ENCODE data around the gene CNNM2. TPM values are rescaled to one million over a fixed set of nuclear protein-coding genes. Genes with fewer than 3 reads are reported as not detected.

CNNM2 gene
- total RNA-seq, 1 experiment from 2014 or later: 13.9 TPM

Small RNA genes lying within 50 kb of the gene (small RNA-seq; reads per million reads assigned to genes)
- gene AS3MT (not detected), gene RF00026 (not detected), gene RF02271 (not detected)

Other genes with a start within 250 kb of the CNNM2 start
- gene ARL3, start 203.9 kb upstream of the CNNM2 start, total RNA-seq (2014; rRNA removed; shearing (Covaris generic)): 4.5 and 6.0 TPM in 2 replicates
- 20.8 and 33.4 TPM in 2 replicates for gene SFXN2, start 203.7 kb upstream of the CNNM2 start, total RNA-seq (2014; rRNA removed; shearing (Covaris generic))
- gene WBP1L, start 174.3 kb upstream of the CNNM2 start, total RNA-seq (2014; rRNA removed; shearing (Covaris generic)): 27.5 and 27.6 TPM in 2 replicates
- gene CYP17A1, start 80.9 kb upstream of the CNNM2 start, total RNA-seq (2014; rRNA removed; shearing (Covaris generic)): not detected in 2 replicates
- gene BORCS7, start 64.0 kb upstream of the CNNM2 start, total RNA-seq (2014; rRNA removed; shearing (Covaris generic)): 9.4 and 10.8 TPM in 2 replicates
- gene AS3MT, start 48.8 kb upstream of the CNNM2 start, total RNA-seq (2014; rRNA removed; shearing (Covaris generic)): not detected in 2 replicates

Measured in HT-29 (cell line).